HFFc6 (cell line): ENCODE data around the gene TFF1. TPM values are rescaled to one million over a fixed set of nuclear protein-coding genes. Genes with fewer than 3 reads are reported as not detected.

Source experiments
- DNase-seq: peaks from one replicate; pipeline ENCODE4 v3.0.0-alpha.2; 2018
- H3K27ac Mint-ChIP-seq: 2 replicates; pipeline ENCODE4 v1.8.0; 2020; ENCODE audit warnings: mild to moderate bottlenecking, mixed read lengths
- H3K27me3 Mint-ChIP-seq: 2 replicates; pipeline ENCODE4 v1.8.0; 2021; ENCODE audit warnings: mild to moderate bottlenecking, moderate library complexity, mixed read lengths; ENCODE audit not compliant: insufficient read depth
- H3K36me3 Mint-ChIP-seq: 2 replicates; pipeline ENCODE4 v1.8.0; 2021; ENCODE audit warnings: low read depth, mixed read lengths
- H3K4me1 Mint-ChIP-seq: 2 replicates; pipeline ENCODE4 v1.8.0; 2020; ENCODE audit warnings: low read depth, mixed read lengths
- H3K4me3 Mint-ChIP-seq: 2 replicates; pipeline ENCODE4 v1.8.0; 2020; ENCODE audit warnings: mild to moderate bottlenecking, moderate library complexity, mixed read lengths
- H3K9me3 Mint-ChIP-seq: 2 replicates; pipeline ENCODE4 v1.8.0; 2020; ENCODE audit warnings: mild to moderate bottlenecking, mixed read lengths
- total RNA-seq, 6 experiments: library from RNA; stranded (reverse); fragmentation: NEBNext Ultra II Directional; extraction: Animal tissue kit (Norgen Biotek cat#: 25700); gene quantifications; 2 replicates in 1 of 6; 3 replicates in 5 of 6; pipeline ENCODE4 v1.2.3, GENCODE V29; 2021
- TF ChIP-seq, protein P1 (sequence below): fragments of 200-600 bp; sonication (generic); IDR thresholded peaks from 2 replicates; pipeline ENCODE4 v1.5.0; 2021; ENCODE audit warnings: antibody characterized with exemption, mild to moderate bottlenecking

Gene TFF1
- total RNA-seq, 6 experiments from 2014 or later = not detected

- no peak overlapping the region for H3K4me3 Mint-ChIP-seq
- no peaks in the 10 kb centered on the region for H3K27me3 Mint-ChIP-seq
- TF ChIP-seq, protein P1, sequence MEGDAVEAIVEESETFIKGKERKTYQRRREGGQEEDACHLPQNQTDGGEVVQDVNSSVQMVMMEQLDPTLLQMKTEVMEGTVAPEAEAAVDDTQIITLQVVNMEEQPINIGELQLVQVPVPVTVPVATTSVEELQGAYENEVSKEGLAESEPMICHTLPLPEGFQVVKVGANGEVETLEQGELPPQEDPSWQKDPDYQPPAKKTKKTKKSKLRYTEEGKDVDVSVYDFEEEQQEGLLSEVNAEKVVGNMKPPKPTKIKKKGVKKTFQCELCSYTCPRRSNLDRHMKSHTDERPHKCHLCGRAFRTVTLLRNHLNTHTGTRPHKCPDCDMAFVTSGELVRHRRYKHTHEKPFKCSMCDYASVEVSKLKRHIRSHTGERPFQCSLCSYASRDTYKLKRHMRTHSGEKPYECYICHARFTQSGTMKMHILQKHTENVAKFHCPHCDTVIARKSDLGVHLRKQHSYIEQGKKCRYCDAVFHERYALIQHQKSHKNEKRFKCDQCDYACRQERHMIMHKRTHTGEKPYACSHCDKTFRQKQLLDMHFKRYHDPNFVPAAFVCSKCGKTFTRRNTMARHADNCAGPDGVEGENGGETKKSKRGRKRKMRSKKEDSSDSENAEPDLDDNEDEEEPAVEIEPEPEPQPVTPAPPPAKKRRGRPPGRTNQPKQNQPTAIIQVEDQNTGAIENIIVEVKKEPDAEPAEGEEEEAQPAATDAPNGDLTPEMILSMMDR = no peak
- DNase-seq = no peak
- H3K9me3 Mint-ChIP-seq = peaks cover 57% of the 10 kb centered on the region
- H3K4me1 Mint-ChIP-seq = no peaks in the 10 kb centered on the region
- no peak overlapping the region for H3K27ac Mint-ChIP-seq
- no peaks in the 10 kb centered on the region; the same call in 1 of the 2 replicates for H3K36me3 Mint-ChIP-seq
These were observed 44.5 kb downstream of the TFF1 start for GRCh38 chr21:42321845-42322244.

GRCh38 chr21:42321231-42321630 lies 45.1 kb downstream of the TFF1 start:
- Mint-ChIP-seq H3K27ac (no peak overlapping the region), H3K9me3 (peaks cover 59% of the 10 kb centered on the region), H3K4me3 (no peak overlapping the region), H3K4me1 (no peaks in the 10 kb centered on the region), H3K36me3 (no peaks in the 10 kb centered on the region; the same call in 1 of the 2 replicates), H3K27me3 (no peaks in the 10 kb centered on the region)
- DNase-seq = no peak
- TF ChIP-seq, protein P1 = no peak

DNA sequence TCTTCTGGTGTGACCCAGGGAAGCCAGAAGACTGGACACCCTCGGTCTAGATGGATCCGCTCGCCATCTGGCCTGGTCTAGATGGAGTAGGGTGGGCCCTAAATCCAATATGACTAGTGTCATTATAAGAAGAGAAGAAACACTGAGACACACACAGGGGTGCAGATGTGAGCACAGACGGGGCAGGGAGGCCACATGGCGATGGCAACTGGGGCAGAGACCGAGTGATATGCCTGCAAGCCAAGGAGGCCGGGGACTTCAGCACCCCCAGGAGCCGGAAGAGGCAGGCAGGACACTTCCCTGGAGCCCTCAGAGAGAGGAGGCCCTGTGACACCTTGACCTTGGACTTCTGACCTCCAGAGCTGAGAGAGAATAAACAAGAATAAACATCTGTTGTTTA lies 45.5 kb downstream of the TFF1 start:
- H3K4me1 Mint-ChIP-seq = no peaks in the 10 kb centered on the region
- H3K9me3 Mint-ChIP-seq = peaks cover 61% of the 10 kb centered on the region
- no peak overlapping the region for H3K4me3 Mint-ChIP-seq
- H3K27ac Mint-ChIP-seq = no peak overlapping the region
- no peaks in the 10 kb centered on the region for H3K27me3 Mint-ChIP-seq
- TF ChIP-seq, protein P1 = no peak
- no peak for DNase-seq
- H3K36me3 Mint-ChIP-seq = no peaks in the 10 kb centered on the region; the same call in 1 of the 2 replicates

DNA sequence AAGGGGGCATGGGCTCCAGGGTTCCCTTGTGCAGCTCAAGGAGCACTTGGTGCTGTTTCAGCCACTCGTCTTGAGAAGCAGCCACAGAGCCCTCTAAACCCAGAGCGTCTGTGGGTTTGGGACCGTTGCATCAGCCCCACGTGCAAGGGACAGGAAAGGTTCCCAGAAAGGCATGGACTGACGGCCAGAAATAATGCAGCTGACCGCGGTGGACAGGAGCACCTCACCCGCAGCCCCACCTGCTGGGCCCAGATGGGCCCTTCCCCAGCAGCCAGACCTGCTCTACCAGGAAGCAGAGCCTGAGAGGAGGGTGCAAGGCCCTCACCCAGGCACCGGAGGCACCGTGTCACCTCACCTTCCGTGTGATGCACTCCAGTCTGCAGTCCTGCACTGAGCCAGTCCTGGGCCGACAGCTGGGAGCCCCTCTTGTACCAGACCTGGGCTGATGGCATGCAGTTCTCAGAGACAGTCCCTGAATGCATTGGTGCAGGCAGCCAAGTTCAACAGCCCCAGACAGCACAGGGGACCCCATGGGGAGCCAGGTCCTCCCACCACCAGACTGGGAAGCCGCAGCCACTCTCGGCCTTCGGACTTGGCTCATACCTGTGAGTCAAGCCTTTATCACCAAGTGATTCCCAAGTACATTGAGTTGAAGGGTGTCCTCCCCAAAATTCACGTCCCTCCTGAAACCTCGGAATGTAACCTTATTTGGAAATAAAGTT lies 46.3 kb downstream of the TFF1 start:
- Mint-ChIP-seq H3K27ac (no peak overlapping the region), H3K36me3 (no peaks in the 10 kb centered on the region; the same call in 1 of the 2 replicates), H3K27me3 (peaks cover 2% of the 10 kb centered on the region; the same call in 1 of the 2 replicates), H3K4me3 (no peak overlapping the region), H3K4me1 (no peaks in the 10 kb centered on the region), H3K9me3 (peaks cover 64% of the 10 kb centered on the region)
- no peak for DNase-seq
- TF ChIP-seq, protein P1 = no peak

DNA sequence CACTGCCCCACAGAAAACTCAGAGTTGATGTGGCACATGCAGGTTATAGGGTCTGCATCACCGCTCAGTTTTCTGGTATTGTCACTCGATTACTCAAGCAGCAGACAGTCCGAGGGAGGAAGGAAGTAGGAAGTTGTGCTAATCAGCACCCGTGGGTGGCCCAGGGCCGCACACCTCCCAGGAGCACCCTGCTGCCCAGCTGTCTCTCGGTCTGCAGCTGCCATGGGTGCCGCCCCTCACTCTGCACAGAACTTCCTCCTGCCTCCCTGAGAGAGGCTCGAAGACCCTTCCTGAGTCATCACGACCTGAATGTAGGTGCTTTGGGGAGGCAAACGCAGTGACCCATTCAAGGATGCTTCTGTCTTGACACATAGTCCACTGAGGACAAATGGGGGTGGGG lies 47.0 kb downstream of the TFF1 start:
- Mint-ChIP-seq H3K36me3 (no peaks in the 10 kb centered on the region; the same call in 1 of the 2 replicates), H3K27ac (no peak overlapping the region), H3K27me3 (peaks cover 2% of the 10 kb centered on the region), H3K4me3 (no peak overlapping the region), H3K4me1 (no peaks in the 10 kb centered on the region), H3K9me3 (peaks cover 64% of the 10 kb centered on the region)
- TF ChIP-seq, protein P1 = no peak
- DNase-seq = no peak
